Activated naive CD4-positive, alpha-beta T cell treated with anti-CD3 and anti-CD28 coated beads, Interleukin-2, amount 50 U/mL, for 24 hours (primary cell): ENCODE results near the gene CPNE7.

Experiments
- H3K27ac Mint-ChIP-seq: one replicate; pipeline ENCODE4 v1.8.0; 2021; ENCODE audit warnings: mild to moderate bottlenecking, mixed read lengths
- H3K27me3 Mint-ChIP-seq: one replicate; pipeline ENCODE4 v1.8.0; 2021; ENCODE audit warnings: mixed read lengths
- H3K36me3 Mint-ChIP-seq: one replicate; pipeline ENCODE4 v1.8.0; 2021; ENCODE audit warnings: mixed read lengths
- H3K4me1 Mint-ChIP-seq: one replicate; pipeline ENCODE4 v1.8.0; 2021; ENCODE audit warnings: mixed read lengths
- H3K4me3 Mint-ChIP-seq: one replicate; pipeline ENCODE4 v1.8.0; 2021; ENCODE audit warnings: mild to moderate bottlenecking, mixed read lengths
- H3K9me3 Mint-ChIP-seq: one replicate; pipeline ENCODE4 v1.8.0; 2021; ENCODE audit warnings: mixed read lengths

CPNE7 gene

DNA sequence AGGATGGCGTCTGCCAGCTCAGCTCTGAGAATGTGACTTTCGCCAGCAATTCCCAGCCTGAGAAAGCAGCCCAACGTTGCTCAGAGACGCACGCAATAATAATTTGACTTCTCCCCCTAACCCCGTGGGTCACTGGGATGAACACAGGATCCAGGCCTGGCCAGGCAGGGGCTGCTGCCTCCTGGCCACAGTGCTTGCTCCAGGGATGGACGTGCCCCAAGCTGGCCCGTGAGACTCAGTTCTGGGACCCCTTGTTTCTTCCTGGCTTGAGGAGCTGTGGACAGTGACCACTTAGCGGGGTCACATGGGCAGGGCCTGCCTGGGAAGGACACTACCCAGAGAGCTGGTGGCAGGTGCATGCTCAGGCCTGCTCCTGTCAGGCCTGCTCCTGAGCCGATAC lies 24.3 kb downstream of the CPNE7 start:
- peaks cover 12% of the 10 kb centered on the region for H3K4me1 Mint-ChIP-seq
- no peaks in the 10 kb centered on the region for H3K36me3 Mint-ChIP-seq
- no peaks in the 10 kb centered on the region for H3K27me3 Mint-ChIP-seq
- no peak overlapping the region for H3K27ac Mint-ChIP-seq
- no peak overlapping the region for H3K4me3 Mint-ChIP-seq
- H3K9me3 Mint-ChIP-seq: no peaks in the 10 kb centered on the region

DNA sequence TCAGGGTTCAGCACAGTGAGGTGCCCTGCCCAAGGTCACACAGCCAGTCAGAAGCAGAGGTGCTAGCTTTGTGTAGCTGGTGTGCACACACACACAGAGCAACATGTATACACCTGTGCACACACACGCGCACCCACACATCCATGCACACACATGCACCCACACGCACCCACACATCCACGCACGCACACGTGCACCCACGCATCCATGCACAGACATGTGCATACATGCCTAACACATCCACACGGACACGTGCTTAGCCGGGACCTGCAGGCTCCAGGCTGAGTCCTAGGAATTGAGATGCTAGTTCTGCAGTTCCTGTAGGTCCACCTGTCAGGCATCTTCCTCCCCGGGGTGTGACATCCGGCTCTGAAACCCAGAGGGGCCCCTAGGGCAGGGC lies 24.9 kb downstream of the CPNE7 start:
- H3K36me3 Mint-ChIP-seq: no peaks in the 10 kb centered on the region
- no peaks in the 10 kb centered on the region for H3K27me3 Mint-ChIP-seq
- peaks cover 12% of the 10 kb centered on the region for H3K4me1 Mint-ChIP-seq
- H3K27ac Mint-ChIP-seq: no peak overlapping the region
- no peak overlapping the region for H3K4me3 Mint-ChIP-seq
- no peaks in the 10 kb centered on the region for H3K9me3 Mint-ChIP-seq

DNA sequence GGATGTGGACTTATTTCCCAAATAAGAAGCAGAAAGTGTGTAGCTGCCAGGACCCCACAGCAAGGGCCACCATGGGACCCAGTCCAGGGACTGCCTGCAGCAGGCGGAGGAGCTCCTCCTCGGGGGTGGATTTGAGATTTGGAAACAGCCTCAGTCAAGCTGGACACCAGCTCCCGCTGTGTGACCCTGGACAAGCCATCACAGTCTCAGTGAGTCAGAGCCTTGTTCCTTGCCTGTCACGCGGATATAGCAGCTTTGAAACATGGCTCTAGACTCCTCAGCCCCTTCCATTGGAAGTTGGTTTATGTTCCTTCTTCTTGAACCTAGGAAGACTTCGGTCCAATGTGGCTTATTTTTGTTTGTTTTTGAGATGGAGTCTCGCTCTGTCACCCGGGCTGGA lies 25.4 kb downstream of the CPNE7 start:
- Mint-ChIP-seq H3K36me3 (no peaks in the 10 kb centered on the region), H3K9me3 (no peaks in the 10 kb centered on the region), H3K27ac (no peak overlapping the region), H3K4me1 (peaks cover 12% of the 10 kb centered on the region), H3K27me3 (no peaks in the 10 kb centered on the region), H3K4me3 (no peak overlapping the region)

DNA sequence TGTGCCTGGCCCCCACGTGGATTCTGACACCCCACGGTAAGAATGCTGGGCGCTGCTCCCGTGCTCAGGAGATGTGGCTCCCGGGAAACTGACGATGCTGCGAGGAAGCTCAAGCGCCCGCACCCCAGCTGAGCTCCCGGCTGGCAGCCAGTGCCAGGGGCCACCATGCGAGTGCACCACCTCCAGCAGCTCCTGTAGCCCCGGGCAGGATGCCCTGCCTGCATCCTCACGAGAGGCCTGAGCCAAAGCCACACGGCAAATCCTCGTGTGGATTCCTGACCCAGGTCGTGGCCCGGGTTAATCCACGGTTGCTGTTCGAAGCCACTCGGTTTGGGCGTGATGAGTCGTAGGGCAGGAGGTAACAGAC lies 26.3 kb downstream of the CPNE7 start:
- Mint-ChIP-seq H3K4me1 (peaks cover 12% of the 10 kb centered on the region), H3K4me3 (peak overlapping the region; percentile 23), H3K27me3 (no peaks in the 10 kb centered on the region)

DNA sequence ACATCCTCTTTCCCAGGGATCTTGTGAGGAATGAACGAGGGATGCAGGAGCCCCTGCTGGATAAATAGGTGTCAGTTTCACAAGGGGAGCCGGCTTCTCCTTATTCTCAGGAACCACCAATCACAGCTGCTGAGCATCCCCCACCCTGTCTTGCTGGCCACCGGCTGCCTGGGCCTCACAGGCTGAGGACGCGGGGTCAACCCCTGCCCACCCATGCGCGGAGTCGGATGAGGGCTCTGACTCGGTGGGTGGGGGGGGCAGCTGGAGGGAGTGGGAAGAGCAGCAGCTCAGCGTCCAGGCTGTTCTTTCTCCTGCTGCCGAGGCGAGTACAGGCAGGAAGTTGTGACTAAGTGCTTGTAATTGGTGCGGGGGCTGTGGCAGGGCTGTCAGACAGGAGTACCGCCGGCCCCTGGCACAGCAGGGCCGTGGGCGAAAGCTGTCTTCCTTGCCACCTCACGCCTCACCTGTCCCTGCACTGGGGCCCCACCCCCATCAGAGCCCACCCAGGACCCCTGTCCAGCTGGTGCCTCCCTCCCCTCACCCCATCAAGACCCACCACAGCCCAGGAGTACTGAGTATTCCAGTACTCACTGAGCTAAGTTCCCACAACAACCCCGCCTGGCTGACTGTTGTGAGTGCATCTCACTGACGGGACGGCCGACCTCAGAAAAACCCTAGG lies 26.9 kb downstream of the CPNE7 start:
- Mint-ChIP-seq H3K27ac (peak overlapping the region; percentile 8), H3K4me1 (peaks cover 12% of the 10 kb centered on the region), H3K36me3 (no peaks in the 10 kb centered on the region), H3K4me3 (peak overlapping the region; percentile 36), H3K9me3 (no peaks in the 10 kb centered on the region), H3K27me3 (no peaks in the 10 kb centered on the region)

More for the DNA sequence above, 26.3 kb downstream of the CPNE7 start:
- H3K9me3 Mint-ChIP-seq: no peaks in the 10 kb centered on the region
- H3K27ac Mint-ChIP-seq: no peak overlapping the region
- no peaks in the 10 kb centered on the region for H3K36me3 Mint-ChIP-seq

DNA sequence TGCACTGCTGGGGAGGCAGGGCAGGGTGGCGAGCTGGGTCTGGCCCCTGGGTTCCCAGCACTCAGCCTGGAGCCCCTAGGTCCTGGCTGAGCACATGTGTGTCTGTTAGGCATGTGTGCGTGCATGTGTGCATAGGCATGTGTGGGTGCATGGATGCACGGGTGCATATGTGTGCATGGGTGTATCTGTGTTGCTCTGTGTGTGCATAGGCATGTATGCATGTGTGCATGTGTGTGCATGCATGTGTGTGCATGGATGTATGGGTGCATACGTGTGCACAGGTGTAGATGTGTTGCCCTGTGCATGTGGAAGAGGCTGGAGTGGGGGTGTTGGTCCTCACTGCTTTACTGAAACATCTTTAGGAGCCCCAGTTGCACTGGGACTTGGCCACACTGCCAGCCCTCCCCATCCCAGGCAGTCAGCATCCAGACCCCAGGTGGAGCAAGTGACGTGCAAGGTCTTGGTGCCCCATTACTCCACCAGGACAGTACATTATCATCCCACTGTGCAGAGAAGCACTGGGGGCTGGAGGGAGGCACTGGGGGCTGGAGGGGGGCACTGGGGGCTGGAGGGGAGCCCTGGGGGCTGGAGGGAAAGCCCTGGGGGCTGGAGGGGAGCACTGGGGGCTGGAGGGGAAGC lies 27.5 kb downstream of the CPNE7 start:
- no peaks in the 10 kb centered on the region for H3K36me3 Mint-ChIP-seq
- H3K9me3 Mint-ChIP-seq: no peaks in the 10 kb centered on the region
- H3K4me1 Mint-ChIP-seq: peaks cover 12% of the 10 kb centered on the region
- no peaks in the 10 kb centered on the region for H3K27me3 Mint-ChIP-seq
- H3K4me3 Mint-ChIP-seq: peak overlapping the region; percentile 36
- peak overlapping the region; percentile 8 for H3K27ac Mint-ChIP-seq

DNA sequence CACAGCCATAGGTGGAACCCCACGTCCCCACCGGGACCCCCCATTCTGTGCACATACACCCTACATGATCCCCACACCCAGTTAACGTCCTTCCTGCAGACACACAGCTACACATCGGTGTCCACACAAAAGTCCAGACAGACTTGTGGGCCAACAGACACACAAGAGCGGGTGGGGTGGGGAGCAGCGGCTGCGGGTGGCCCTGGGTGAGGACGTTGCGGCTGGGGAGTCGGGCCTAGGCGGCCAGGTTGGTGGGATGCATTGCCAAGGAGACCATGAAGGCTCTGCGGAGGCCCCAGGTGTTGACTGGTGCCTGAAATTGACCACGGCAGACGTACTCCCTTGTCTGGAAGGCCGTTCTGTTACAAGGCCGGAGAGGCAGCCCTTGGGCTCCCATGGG lies 29.2 kb downstream of the CPNE7 start:
- Mint-ChIP-seq H3K27ac (no peak overlapping the region), H3K27me3 (no peaks in the 10 kb centered on the region), H3K4me1 (peaks cover 12% of the 10 kb centered on the region), H3K36me3 (no peaks in the 10 kb centered on the region), H3K4me3 (no peak overlapping the region), H3K9me3 (no peaks in the 10 kb centered on the region)

DNA sequence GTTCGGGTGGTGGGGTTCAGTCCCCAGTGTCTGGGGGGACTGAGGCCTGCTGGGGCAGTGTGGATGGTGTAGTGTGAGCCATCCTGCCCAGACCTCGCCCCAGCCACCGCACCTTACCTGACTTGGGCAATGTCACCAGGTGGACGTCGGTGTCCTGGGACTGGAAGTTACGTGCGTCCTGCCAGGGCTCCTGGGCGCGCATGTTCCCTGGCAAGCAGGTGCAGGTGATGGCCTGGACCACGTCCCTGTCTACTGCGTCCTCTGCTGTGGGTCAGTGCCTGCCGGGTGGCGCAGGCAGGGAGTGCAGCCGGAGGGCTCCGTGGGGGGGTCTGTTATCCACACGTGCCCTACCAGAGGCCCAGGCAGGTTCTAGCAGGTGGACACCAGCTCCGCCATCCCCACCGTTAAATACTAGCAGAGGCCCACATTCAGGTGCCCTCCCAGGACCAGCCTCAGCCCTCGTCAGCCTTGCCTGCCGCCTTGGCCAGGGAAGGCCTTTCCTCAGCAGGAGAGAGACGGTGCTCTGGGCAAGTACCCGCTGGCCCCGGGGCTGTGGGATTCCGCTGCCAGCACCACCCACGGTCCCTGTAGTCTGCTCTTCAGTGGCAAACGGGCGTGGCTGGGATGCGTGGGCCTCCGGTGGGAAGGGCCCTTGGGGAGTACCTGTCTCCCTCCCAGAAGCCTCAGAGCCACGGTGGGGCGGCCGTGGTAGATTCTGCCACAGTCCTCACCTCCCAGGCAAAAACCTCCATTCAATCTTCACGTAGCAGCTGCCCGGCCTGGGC lies 29.8 kb downstream of the CPNE7 start:
- Mint-ChIP-seq H3K4me3 (no peak overlapping the region), H3K27ac (no peak overlapping the region), H3K9me3 (no peaks in the 10 kb centered on the region), H3K27me3 (no peaks in the 10 kb centered on the region), H3K4me1 (peaks cover 12% of the 10 kb centered on the region), H3K36me3 (no peaks in the 10 kb centered on the region)

DNA sequence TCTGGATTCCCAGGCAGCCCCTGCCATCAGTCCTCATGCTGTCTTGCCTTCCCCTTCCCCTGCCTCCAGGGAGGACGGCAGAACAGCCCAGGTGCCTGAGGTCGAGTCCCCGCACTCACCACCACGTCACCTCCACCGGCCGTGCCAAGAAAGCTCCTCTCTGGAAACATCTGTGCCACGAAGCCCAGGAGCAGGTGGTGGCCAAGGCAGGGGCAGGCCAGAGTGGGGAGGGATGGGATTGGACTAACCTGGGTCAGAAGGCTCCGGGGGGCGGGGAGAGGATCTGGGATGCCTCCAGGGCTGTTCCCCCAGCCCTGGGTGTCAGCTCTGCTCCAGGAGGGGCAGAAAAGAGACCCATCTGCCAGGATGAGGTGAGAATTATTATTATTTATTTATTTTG lies 30.4 kb downstream of the CPNE7 start:
- Mint-ChIP-seq H3K27ac (no peak overlapping the region), H3K4me1 (peaks cover 12% of the 10 kb centered on the region), H3K36me3 (no peaks in the 10 kb centered on the region), H3K27me3 (no peaks in the 10 kb centered on the region), H3K4me3 (no peak overlapping the region), H3K9me3 (no peaks in the 10 kb centered on the region)

DNA sequence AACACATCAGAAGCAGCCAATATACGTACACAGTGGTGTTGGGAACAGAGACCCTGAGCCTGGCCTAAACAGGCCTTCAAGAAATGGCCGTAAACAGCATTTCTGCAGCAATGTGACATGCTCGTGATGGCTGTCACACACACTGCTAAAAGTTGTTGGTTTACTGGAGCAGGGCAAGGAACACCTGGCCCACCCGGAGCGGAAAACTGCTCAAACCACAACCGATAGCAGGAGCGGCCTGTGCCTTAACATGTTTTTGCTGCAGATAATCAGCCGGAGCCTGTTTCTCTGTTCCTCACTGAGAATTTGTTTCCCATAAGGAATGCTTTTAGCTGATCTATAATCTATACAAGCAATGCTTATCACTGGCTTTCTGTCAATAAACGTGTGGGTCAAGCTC lies 31.9 kb downstream of the CPNE7 start:
- H3K9me3 Mint-ChIP-seq: no peaks in the 10 kb centered on the region
- no peaks in the 10 kb centered on the region for H3K27me3 Mint-ChIP-seq
- H3K4me1 Mint-ChIP-seq: peaks cover 8% of the 10 kb centered on the region
- H3K4me3 Mint-ChIP-seq: no peak overlapping the region
- H3K27ac Mint-ChIP-seq: no peak overlapping the region
- no peaks in the 10 kb centered on the region for H3K36me3 Mint-ChIP-seq

DNA sequence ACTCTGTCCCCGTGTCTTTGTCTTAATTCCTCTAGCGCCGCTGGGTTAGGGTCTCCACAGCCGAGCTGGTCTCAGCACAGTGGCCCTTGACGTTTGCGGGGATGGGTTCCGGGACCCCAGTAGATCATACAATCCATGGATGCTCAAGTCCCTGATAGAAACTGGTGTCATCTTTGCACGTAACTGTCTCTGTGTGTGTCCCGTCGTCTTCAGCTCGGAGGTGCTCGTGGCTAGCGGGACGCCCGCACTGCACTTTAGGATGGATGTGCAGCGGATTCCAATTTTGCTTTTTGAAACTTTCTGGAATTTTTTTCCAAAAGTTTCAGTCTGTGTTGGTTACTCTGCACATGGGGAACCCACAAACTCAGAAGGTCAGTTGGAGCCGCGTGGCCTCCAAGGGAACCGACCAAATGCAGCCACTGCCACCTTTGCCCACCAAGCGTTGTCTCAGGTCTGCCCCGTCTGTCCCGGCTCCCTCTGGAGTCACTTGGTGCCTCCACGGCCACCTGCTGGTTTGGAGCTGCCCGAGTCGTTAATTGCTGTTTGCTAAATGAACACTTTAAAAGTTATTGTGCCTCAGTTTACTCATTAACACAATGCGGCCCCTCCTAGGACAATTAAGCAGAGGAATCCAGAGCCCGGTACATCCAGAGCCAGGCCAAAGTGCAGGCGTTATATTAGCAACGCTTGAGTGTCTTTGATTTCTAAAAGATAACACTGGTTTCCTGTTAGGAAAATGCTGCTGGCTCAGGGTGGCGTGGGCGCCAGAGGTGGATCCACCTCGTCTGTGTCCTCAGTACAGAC lies 32.6 kb downstream of the CPNE7 start:
- no peaks in the 10 kb centered on the region for H3K36me3 Mint-ChIP-seq
- H3K4me1 Mint-ChIP-seq: peaks cover 3% of the 10 kb centered on the region
- no peaks in the 10 kb centered on the region for H3K27me3 Mint-ChIP-seq
- H3K4me3 Mint-ChIP-seq: no peak overlapping the region
- H3K9me3 Mint-ChIP-seq: no peaks in the 10 kb centered on the region
- no peak overlapping the region for H3K27ac Mint-ChIP-seq

DNA sequence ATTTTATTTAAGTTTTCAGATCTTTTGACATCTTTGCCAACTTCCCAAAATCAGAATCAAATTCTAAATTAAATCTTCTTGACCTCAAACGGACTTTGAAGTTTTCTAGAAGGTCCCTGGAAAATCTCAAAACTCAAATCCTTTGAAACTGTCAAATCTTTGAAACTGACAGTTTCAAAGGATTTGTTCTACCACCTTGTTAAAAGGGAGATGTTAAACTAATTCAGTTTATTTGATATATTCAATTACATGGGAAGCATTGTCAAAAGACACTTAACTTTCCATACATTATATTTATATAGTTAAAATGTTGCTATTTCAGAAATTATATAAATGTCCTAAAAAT lies 34.5 kb downstream of the CPNE7 start:
- Mint-ChIP-seq H3K27ac (no peak overlapping the region), H3K9me3 (no peaks in the 10 kb centered on the region), H3K36me3 (no peaks in the 10 kb centered on the region), H3K4me3 (no peak overlapping the region), H3K4me1 (peaks cover 4% of the 10 kb centered on the region), H3K27me3 (no peaks in the 10 kb centered on the region)

DNA sequence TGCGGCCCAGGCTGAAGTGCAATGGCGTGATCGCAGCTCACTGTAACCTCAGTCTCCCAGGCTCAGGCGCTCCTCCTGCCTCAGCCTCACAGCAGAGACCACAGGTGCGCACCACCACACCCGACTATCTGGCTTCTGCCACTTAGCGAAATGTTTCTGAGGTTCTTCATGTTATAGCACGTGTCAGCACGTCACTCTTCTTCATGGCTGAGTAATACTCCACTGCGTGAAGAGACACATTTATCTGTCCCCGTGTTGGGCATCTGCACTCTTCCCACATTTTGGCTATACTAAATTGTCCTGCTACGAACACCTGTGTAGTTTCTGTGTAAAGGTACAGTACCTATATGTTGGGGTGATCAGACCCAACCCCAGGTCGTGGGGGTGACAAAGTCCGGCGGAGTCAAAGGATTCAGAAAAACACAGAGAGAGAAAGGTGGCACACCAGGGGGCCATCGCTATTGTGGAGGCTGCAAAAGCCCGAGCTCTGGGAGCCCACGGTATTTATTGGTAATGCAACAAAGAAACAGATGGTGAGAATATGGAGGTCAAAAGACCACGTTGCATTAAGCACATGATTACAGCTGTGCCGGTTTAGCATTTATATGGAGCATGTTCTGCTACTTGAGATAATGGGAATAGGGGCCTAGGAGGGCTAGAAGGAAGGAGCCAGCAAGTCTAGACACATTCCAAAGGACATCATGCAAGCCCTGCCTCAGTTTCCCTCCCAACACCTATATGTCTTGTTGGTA lies 37.0 kb downstream of the CPNE7 start:
- Mint-ChIP-seq H3K4me3 (no peak overlapping the region), H3K27ac (peak overlapping the region; percentile 65), H3K27me3 (no peaks in the 10 kb centered on the region), H3K4me1 (peaks cover 17% of the 10 kb centered on the region), H3K36me3 (no peaks in the 10 kb centered on the region), H3K9me3 (no peaks in the 10 kb centered on the region)

DNA sequence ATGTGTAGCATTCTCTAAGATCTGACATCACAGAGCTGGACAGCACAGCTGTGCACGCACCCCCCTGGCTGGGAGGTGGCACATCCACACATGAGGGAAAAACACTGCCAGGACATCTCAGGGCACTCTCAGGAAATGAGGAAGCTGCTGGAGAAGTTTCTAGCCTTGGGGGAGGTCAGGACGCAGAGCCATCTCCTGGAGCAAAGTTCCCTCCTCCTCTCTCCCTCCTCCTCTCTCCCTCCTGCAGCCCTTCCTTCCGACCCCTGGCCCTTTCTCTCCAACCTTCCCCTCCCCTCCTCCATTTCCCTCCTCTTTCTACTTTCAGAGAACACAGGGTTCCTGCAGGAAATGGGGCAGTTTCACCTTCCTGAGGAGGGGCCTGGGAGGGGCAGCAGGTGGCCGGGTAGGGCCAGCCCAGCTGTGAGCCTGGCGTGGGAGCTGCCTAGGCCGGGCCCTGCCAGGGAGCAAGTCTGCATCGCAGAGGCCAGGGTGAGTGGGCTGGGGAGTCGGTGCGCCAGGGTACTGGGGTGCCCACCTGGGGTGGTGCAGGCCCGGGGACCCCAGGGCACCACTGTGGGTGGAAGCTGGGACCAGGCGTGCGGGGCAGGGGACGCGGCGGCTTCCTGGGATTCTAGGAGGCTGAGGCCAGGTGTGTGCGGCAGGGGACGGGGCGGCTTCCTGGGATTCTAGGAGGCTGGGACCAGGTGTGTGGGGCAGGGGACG lies 37.8 kb downstream of the CPNE7 start, which contains the start of gene DPEP1:
Gene DPEP1, plus strand, starts transcription at position 412 of the 723 bp plus-strand sequence. CDS start 16,769 bp downstream, outside the sequence.
- Mint-ChIP-seq H3K4me3 (no peak within 1 kb of the TSS), H3K36me3 (no peaks in the 10 kb centered on the region), H3K27ac (peak within 1 kb of the TSS; percentile 65), H3K27me3 (no peaks in the 10 kb centered on the region), H3K4me1 (peaks cover 17% of the 10 kb centered on the region), H3K9me3 (no peaks in the 10 kb centered on the region)
